HCT116 (cell line): Measurements from ENCODE around the gene HEXD. TPM values are rescaled to one million over a fixed set of nuclear protein-coding genes. Genes with fewer than 3 reads are reported as not detected.
A peak's percentile ranks its signal among the peaks of the same experiment; 100 is the strongest.

Source experiments
- ATAC-seq: fragments of 200-7000 bp; cut with Tn5 transposase; 2 replicates; pipeline ENCODE4 v1.9.1; 2020; ENCODE audit warnings: mild to moderate bottlenecking, moderate library complexity
- BruUV-seq: library from RNA; stranded (reverse); fragments of 400-500 nt; replicated peaks from 2 replicates; lab custom pipeline; 2021; lab: Mats Ljungman, UMichigan
- CTCF ChIA-PET: fragments of 300-600 bp; sonication (Branson Sonifier 250); formaldehyde crosslinking; loops from one replicate; lab custom pipeline; 2021; ENCODE audit warnings: antibody characterized with exemption; lab: Charles Lee
- POLR2A ChIA-PET: fragments of 300-600, 350-600 bp; sonication (Branson Sonifier 250); formaldehyde crosslinking; loops from one replicate; lab custom pipeline; 2021; ENCODE audit warnings: antibody characterized with exemption; lab: Charles Lee
- RAD21 ChIA-PET, 2 experiments: fragments of 300-600 bp; sonication (Branson Sonifier 250); formaldehyde crosslinking; loops; one replicate each; lab custom pipeline; 2023; ENCODE audit warnings: low total read pairs in 2 of 2; ENCODE audit not compliant: uncharacterized antibody in 2 of 2, unreplicated experiment in 2 of 2, low non-redundant PET in 1 of 2; lab: Charles Lee
- DNase-seq: peaks from one replicate; pipeline ENCODE4 v3.0.0-alpha.2; 2010; ENCODE audit warnings: low read depth, low spot score
- H2AFZ ChIP-seq: fragments of 200-600 bp; shearing (Covaris generic), sonication (generic); 2 replicates; pipeline ENCODE4 v1.6.1; 2017; ENCODE audit warnings: low read depth, mixed run types, mixed read lengths, antibody characterized with exemption, low read length; ENCODE audit not compliant: poor library complexity, severe bottlenecking
- H3K27ac ChIP-seq: 2 replicates; pipeline ENCODE4 v1.5.1; 2012; ENCODE audit warnings: low read depth, low read length
- H3K27me3 ChIP-seq: fragments of 200-600 bp; sonication (generic); 2 replicates; pipeline ENCODE4 v1.6.1; 2016; ENCODE audit warnings: mixed run types, low read length, mixed read lengths; ENCODE audit not compliant: insufficient read depth
- H3K36me3 ChIP-seq, 2 experiments: fragments of 200-500 bp in 1 of 2; fragments of 200-600 bp in 1 of 2; sonication (Bioruptor generic) in 1 of 2; sonication (generic) in 1 of 2; 2 replicates each; pipeline versions ENCODE4 v1.5.1 to v1.6.1; 2014 to 2016; ENCODE audit warnings: low read length in 2 of 2, inconsistent platforms in 1 of 2, mixed read lengths in 1 of 2, mixed run types in 1 of 2; ENCODE audit not compliant: insufficient read depth in 2 of 2, control insufficient read depth in 1 of 2
- H3K4me1 ChIP-seq, 2 experiments: fragments of 200-600 bp in 1 of 2; sonication (generic) in 1 of 2; 2 replicates each; pipeline versions ENCODE4 v1.5.1 to v1.6.1; 2012 to 2017; ENCODE audit warnings: low read length in 2 of 2, inconsistent platforms in 1 of 2, mild to moderate bottlenecking in 1 of 2, mixed read lengths in 1 of 2, mixed run types in 1 of 2, moderate library complexity in 1 of 2; ENCODE audit not compliant: insufficient read depth in 2 of 2, control insufficient read depth in 1 of 2
- H3K4me2 ChIP-seq: fragments of 200-600 bp; sonication (generic); 2 replicates; pipeline ENCODE4 v1.6.1; 2017; ENCODE audit warnings: mixed run types, low read length, mixed read lengths
- H3K4me3 ChIP-seq, 2 experiments: fragments of 200-600 bp in 1 of 2; sonication (generic) in 1 of 2; replicated peaks in 1 of 2; 2 replicates each; pipeline ENCODE4 v1.5.1; 2011 to 2016; ENCODE audit warnings: low read length in 2 of 2, control low read depth in 1 of 2, low read depth in 1 of 2, mild to moderate bottlenecking in 1 of 2, mixed read lengths in 1 of 2, mixed run types in 1 of 2
- H3K79me2 ChIP-seq: fragments of 200-600 bp; sonication (generic); 2 replicates; pipeline ENCODE4 v1.6.1; 2017; ENCODE audit warnings: mild to moderate bottlenecking, mixed run types, low read length, moderate library complexity, mixed read lengths; ENCODE audit not compliant: insufficient read depth
- H3K9ac ChIP-seq: fragments of 200-600 bp; sonication (generic); 2 replicates; pipeline ENCODE4 v1.6.1; 2016; ENCODE audit warnings: low read length, mixed read lengths
- H3K9me2 ChIP-seq: fragments of 200-600 bp; sonication (generic), shearing (Covaris generic); 2 replicates; pipeline ENCODE4 v1.6.1; 2017; ENCODE audit warnings: mixed run types, mild to moderate bottlenecking, moderate library complexity; ENCODE audit not compliant: insufficient read depth
- H3K9me3 ChIP-seq, 2 experiments: fragments of 200-500 bp in 1 of 2; fragments of 200-600 bp in 1 of 2; sonication (Bioruptor generic) in 1 of 2; sonication (generic) in 1 of 2; 2 replicates each; pipeline ENCODE4 v1.6.1; 2014 to 2017; ENCODE audit warnings: low read length in 2 of 2, mixed read lengths in 2 of 2, inconsistent platforms in 1 of 2, low read depth in 1 of 2, mild to moderate bottlenecking in 1 of 2, mixed run types in 1 of 2, moderate library complexity in 1 of 2; ENCODE audit not compliant: control insufficient read depth in 1 of 2, insufficient read depth in 1 of 2
- H4K20me1 ChIP-seq: fragments of 200-600 bp; sonication (generic), shearing (Covaris generic); 2 replicates; pipeline ENCODE4 v1.6.1; 2017; ENCODE audit warnings: mixed run types, mild to moderate bottlenecking, moderate library complexity; ENCODE audit not compliant: insufficient read depth
- FOSL1 ChIP-seq: IDR thresholded peaks from 2 replicates; pipeline ENCODE4 v1.6.1; 2012; ENCODE audit warnings: low read depth
- POLR2AphosphoS5 ChIP-seq: IDR thresholded peaks from 2 replicates; pipeline ENCODE4 v1.6.1; 2011; ENCODE audit warnings: mild to moderate bottlenecking, low read depth, low read length, moderate library complexity
- intact Hi-C: fragments of 100-400 bp; cut with micrococcal nuclease; formaldehyde crosslinking; loops from 2 replicates; pipeline ENCODE4 v1.10.0; 2022
- total RNA-seq: library from RNA; stranded (reverse); gene quantifications from one replicate; pipeline ENCODE4 v1.2.1, GENCODE V29; 2021; ENCODE audit not compliant: unreplicated experiment
- TF ChIP-seq, protein P1 (sequence below): IDR thresholded peaks from 2 replicates; pipeline ENCODE4 v1.6.1; 2012; ENCODE audit warnings: low read depth
- TF ChIP-seq, protein P2 (sequence below), 3 experiments: fragments of 200-600 bp in 1 of 3; sonication (generic) in 1 of 3; IDR thresholded peaks in 2 of 3; conservative IDR thresholded peaks in 1 of 3; 2 replicates each; pipeline ENCODE4 v1.5.1; 2012 to 2017; ENCODE audit warnings: low read depth in 2 of 3, low read length in 2 of 3, antibody characterized with exemption in 1 of 3, borderline replicate concordance in 1 of 3, control low read depth in 1 of 3, mild to moderate bottlenecking in 1 of 3, mixed read lengths in 1 of 3, mixed run types in 1 of 3, moderate library complexity in 1 of 3; ENCODE audit not compliant: insufficient read depth in 1 of 3

The HEXD gene
- total RNA-seq, 1 experiment from 2014 or later = 45.2 TPM

DNA sequence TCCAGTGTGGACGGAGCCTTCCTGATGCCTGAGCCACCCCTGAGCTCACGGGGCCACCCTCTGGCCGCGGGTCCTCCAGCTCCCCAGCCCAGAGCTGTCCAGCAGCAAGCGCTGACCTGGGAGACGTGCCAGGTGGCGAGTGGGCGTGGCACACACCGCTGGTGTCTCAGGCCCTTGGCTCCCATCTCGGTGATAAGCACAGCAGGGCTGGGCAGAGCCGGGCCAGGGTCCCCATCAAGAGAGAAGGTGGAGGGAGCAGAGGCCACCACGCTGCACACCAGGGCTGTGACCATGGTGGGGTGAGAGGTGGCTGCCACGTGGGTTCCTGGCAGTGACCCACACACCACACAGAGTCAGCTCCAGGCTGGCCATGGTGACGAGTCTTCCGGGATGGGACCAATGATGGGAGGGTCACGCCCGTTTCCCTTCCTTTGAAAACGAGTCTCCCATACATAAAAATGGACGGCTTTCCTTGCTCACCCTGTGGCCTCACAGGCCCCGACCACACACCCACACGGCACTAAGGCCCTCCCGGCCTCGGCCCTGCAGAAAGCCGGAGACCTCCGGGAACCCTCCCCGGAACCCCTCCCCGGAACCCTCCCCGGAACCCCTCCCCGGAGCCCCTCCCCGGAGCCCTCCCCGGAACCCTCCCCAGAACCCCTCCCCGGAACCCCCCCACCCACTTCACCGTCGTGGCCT is 29.8 kb upstream of the HEXD start:
- H3K4me1 ChIP-seq = peaks cover 15 to 33% of the 10 kb centered on the region in 2 experiments
- H3K36me3 ChIP-seq = no peaks in the 10 kb centered on the region
- no peak overlapping the region for H3K27ac ChIP-seq
- H3K4me3 ChIP-seq = no peak overlapping the region
- CTCF ChIA-PET = no interaction called here
- no peak for DNase-seq
- H3K9me2 ChIP-seq = no peaks in the 10 kb centered on the region
- H3K27me3 ChIP-seq = no peaks in the 10 kb centered on the region
- H2AFZ ChIP-seq = no peak overlapping the region
- H3K4me2 ChIP-seq = peak overlapping the region; percentile 17; the same call in 1 of the 2 replicates
- H3K9ac ChIP-seq = no peak overlapping the region
- ATAC-seq = peak; percentile 38; the same call in 1 of the 2 replicates
- intact Hi-C loops = no loop called here
- RAD21 ChIA-PET = no interaction called here
- POLR2A ChIA-PET = interaction anchor here (0.7 kb wide), 1 partner anchor 14 kb away, joined by 3 read pairs; no protein-coding TSS in a partner anchor
- TF ChIP-seq, protein P1, sequence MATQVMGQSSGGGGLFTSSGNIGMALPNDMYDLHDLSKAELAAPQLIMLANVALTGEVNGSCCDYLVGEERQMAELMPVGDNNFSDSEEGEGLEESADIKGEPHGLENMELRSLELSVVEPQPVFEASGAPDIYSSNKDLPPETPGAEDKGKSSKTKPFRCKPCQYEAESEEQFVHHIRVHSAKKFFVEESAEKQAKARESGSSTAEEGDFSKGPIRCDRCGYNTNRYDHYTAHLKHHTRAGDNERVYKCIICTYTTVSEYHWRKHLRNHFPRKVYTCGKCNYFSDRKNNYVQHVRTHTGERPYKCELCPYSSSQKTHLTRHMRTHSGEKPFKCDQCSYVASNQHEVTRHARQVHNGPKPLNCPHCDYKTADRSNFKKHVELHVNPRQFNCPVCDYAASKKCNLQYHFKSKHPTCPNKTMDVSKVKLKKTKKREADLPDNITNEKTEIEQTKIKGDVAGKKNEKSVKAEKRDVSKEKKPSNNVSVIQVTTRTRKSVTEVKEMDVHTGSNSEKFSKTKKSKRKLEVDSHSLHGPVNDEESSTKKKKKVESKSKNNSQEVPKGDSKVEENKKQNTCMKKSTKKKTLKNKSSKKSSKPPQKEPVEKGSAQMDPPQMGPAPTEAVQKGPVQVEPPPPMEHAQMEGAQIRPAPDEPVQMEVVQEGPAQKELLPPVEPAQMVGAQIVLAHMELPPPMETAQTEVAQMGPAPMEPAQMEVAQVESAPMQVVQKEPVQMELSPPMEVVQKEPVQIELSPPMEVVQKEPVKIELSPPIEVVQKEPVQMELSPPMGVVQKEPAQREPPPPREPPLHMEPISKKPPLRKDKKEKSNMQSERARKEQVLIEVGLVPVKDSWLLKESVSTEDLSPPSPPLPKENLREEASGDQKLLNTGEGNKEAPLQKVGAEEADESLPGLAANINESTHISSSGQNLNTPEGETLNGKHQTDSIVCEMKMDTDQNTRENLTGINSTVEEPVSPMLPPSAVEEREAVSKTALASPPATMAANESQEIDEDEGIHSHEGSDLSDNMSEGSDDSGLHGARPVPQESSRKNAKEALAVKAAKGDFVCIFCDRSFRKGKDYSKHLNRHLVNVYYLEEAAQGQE = peak; percentile 83; the same call in 1 of the 2 replicates
- TF ChIP-seq FOSL1 (no peak), POLR2AphosphoS5 (peak; percentile 28; the same call in 1 of the 2 replicates)
- TF ChIP-seq, protein P2, sequence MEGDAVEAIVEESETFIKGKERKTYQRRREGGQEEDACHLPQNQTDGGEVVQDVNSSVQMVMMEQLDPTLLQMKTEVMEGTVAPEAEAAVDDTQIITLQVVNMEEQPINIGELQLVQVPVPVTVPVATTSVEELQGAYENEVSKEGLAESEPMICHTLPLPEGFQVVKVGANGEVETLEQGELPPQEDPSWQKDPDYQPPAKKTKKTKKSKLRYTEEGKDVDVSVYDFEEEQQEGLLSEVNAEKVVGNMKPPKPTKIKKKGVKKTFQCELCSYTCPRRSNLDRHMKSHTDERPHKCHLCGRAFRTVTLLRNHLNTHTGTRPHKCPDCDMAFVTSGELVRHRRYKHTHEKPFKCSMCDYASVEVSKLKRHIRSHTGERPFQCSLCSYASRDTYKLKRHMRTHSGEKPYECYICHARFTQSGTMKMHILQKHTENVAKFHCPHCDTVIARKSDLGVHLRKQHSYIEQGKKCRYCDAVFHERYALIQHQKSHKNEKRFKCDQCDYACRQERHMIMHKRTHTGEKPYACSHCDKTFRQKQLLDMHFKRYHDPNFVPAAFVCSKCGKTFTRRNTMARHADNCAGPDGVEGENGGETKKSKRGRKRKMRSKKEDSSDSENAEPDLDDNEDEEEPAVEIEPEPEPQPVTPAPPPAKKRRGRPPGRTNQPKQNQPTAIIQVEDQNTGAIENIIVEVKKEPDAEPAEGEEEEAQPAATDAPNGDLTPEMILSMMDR (IDR thresholded peaks at IDR 0.05 in 2 of 3, conservative IDR thresholded peaks at IDR 0.05 in 1 of 3; ENCODE audit: borderline replicate concordance in 1 of 3, insufficient read depth in 1 of 3, low read depth in 2 of 3, low read length in 2 of 3) = peak in 1 of 3 experiments; percentile 8; a peak in 1 of 6 replicates
- no peaks in the 10 kb centered on the region for H4K20me1 ChIP-seq
- BruUV-seq = no TSS peak
- no peaks in the 10 kb centered on the region for H3K79me2 ChIP-seq
- H3K9me3 ChIP-seq = no peaks in the 10 kb centered on the region
